K562 (cell line): Measurements from ENCODE around the gene PADI4. TPM values are rescaled to one million over a fixed set of nuclear protein-coding genes. Genes with fewer than 3 reads are reported as not detected.
A peak's percentile ranks its signal among the peaks of the same experiment; 100 is the strongest.

Experiments
- ATAC-seq: fragments of 200-7000 bp; cut with Tn5 transposase; 3 replicates; pipeline ENCODE4 v1.9.1; 2020; ENCODE audit warnings: moderate library complexity
- BruUV-seq: library from RNA; stranded (reverse); fragments of 400-500 nt; replicated peaks from 2 replicates; lab custom pipeline; 2021; lab: Mats Ljungman, UMichigan
- CTCF ChIA-PET: fragments of 300-600 bp; formaldehyde crosslinking; extraction: SDS; loops from one replicate; lab custom pipeline; 2021; ENCODE audit warnings: low intra/inter-chr PET ratio; lab: Yijun Ruan, JAX
- POLR2A ChIA-PET: fragments of 300-600, 350-650 bp; sonication (Branson Sonifier 250); formaldehyde crosslinking; extraction: SDS; loops from one replicate; lab custom pipeline; 2021; ENCODE audit warnings: antibody characterized with exemption, inconsistent platforms; lab: Yijun Ruan, JAX
- DNase-seq, 4 experiments: peaks; one replicate each; pipeline versions ENCODE4 v3.0.0 to v3.0.0-alpha.2; 2011 to 2018; ENCODE audit warnings: low spot score in 3 of 4, mixed read lengths in 3 of 4; ENCODE audit errors: extremely low read depth in 1 of 4
- FAIRE-seq: peaks from 2 replicates; lab custom pipeline; 2011; peaks lifted over from hg19 to GRCh38; lab: Jason Lieb, UNC
- H2AFZ ChIP-seq: 2 replicates; pipeline ENCODE4 v1.6.0; 2011; ENCODE audit warnings: low read depth, low read length, control low read depth, inconsistent platforms
- H3K27ac ChIP-seq: fragments of 200-600 bp; 3 replicates; pipeline ENCODE4 v1.8.0; 2011; ENCODE audit warnings: low read depth, mild to moderate bottlenecking, control low read depth, inconsistent platforms, low read length, moderate library complexity, mixed read lengths; ENCODE audit errors: extremely low read depth
- H3K27me3 ChIP-seq, 2 experiments: fragments of 300-600 bp in 1 of 2; 2 replicates in 1 of 2; 3 replicates in 1 of 2; pipeline versions ENCODE4 v1.6.0 to v1.8.0; 2011; ENCODE audit warnings: inconsistent platforms in 2 of 2, low read length in 2 of 2, mild to moderate bottlenecking in 1 of 2, mixed read lengths in 1 of 2, moderate library complexity in 1 of 2; ENCODE audit not compliant: control insufficient read depth in 2 of 2, insufficient read depth in 2 of 2
- H3K36me3 ChIP-seq: fragments of 300-600 bp; 3 replicates; pipeline ENCODE4 v1.8.0; 2011; ENCODE audit warnings: mild to moderate bottlenecking, low read length, inconsistent platforms; ENCODE audit not compliant: control insufficient read depth, insufficient read depth
- H3K4me1 ChIP-seq, 2 experiments: fragments of 200-600 bp in 1 of 2; replicated peaks in 1 of 2; 2 replicates in 1 of 2; 3 replicates in 1 of 2; pipeline versions ENCODE4 v1.5.1 to v1.8.0; 2011; ENCODE audit warnings: inconsistent platforms in 2 of 2, low read length in 2 of 2, mild to moderate bottlenecking in 1 of 2, mixed read lengths in 1 of 2, moderate library complexity in 1 of 2; ENCODE audit not compliant: control insufficient read depth in 2 of 2, insufficient read depth in 2 of 2
- H3K4me2 ChIP-seq: 2 replicates; pipeline ENCODE4 v1.6.1; 2011; ENCODE audit warnings: low read length, control low read depth, inconsistent platforms, mixed read lengths; ENCODE audit not compliant: insufficient read depth
- H3K4me3 ChIP-seq: fragments of 200-600 bp; sonication (generic), shearing (Covaris generic); 2 replicates; pipeline ENCODE4 v1.5.1; 2016; ENCODE audit warnings: control low read depth, inconsistent platforms
- H3K79me2 ChIP-seq: fragments of 200-600 bp; 3 replicates; pipeline ENCODE4 v1.8.0; 2011; ENCODE audit warnings: low read length, inconsistent platforms; ENCODE audit not compliant: control insufficient read depth, insufficient read depth
- H3K9ac ChIP-seq, 2 experiments: 2 replicates each; pipeline versions ENCODE4 v1.6.0 to v1.6.1; 2011; ENCODE audit warnings: low read depth in 2 of 2, low read length in 2 of 2, control low read depth in 1 of 2, inconsistent platforms in 1 of 2, mild to moderate bottlenecking in 1 of 2, mixed read lengths in 1 of 2; ENCODE audit not compliant: insufficient read depth in 1 of 2
- H3K9me1 ChIP-seq: one replicate; pipeline ENCODE4 v1.6.0; 2011; ENCODE audit warnings: inconsistent platforms, mild to moderate bottlenecking, low read length, moderate library complexity; ENCODE audit not compliant: control insufficient read depth, insufficient read depth
- H3K9me3 ChIP-seq: replicated peaks from 2 replicates; pipeline ENCODE4 v1.5.1; 2011; ENCODE audit warnings: low read depth, low read length, inconsistent platforms; ENCODE audit not compliant: control insufficient read depth, insufficient read depth
- H4K20me1 ChIP-seq: replicated peaks from 2 replicates; pipeline ENCODE4 v1.6.1; 2011; ENCODE audit warnings: low read length, inconsistent platforms, mixed read lengths; ENCODE audit not compliant: control insufficient read depth, insufficient read depth
- FOXK2 ChIP-seq, 2 experiments: fragments of 450-650 bp; IDR thresholded peaks in 1 of 2; conservative IDR thresholded peaks in 1 of 2; 2 replicates each; pipeline ENCODE4 v1.6.1; 2016; ENCODE audit warnings: low read depth in 2 of 2, mild to moderate bottlenecking in 1 of 2
- RAD21 ChIP-seq, 2 experiments: fragments of 250-450 bp in 1 of 2; fragments of 450-650 bp in 1 of 2; sonication (Bioruptor Pico) in 1 of 2; formaldehyde crosslinking in 1 of 2; IDR thresholded peaks in 1 of 2; conservative IDR thresholded peaks in 1 of 2; 2 replicates each; pipeline versions ENCODE4 v1.4.0 to v1.8.0; 2020 to 2022; ENCODE audit warnings: mild to moderate bottlenecking in 2 of 2, moderate library complexity in 1 of 2
- WGBS: fragments of 100-300 bp; shearing (Covaris generic); methylation state at CpG from one replicate; pipeline ENCODE4 v1.1.6; 2016; ENCODE audit warnings: low coverage, mixed read lengths; ENCODE audit not compliant: insufficient coverage; ENCODE audit errors: missing lambda C conversion rate; 5-methylcytosine and 5-hydroxymethylcytosine counted together
- in situ Hi-C: fragments of 300-500 bp; cut with MboI; formaldehyde crosslinking; loops from 4 replicates; pipeline ENCODE4 v1.15.0; 2018; ENCODE audit warnings: inconsistent platforms, mixed read lengths
- intact Hi-C: fragments of 100-400 bp; cut with micrococcal nuclease; formaldehyde crosslinking; loops from 2 replicates; pipeline ENCODE4 v1.14.2; 2022
- polyA plus RNA-seq, 8 experiments: library from polyadenylated mRNA; depleted of rRNA in 4 of 8; stranded (reverse) in 5 of 8; unstranded in 3 of 8; fragments of >200 nt; fragmentation: Nextera tagmentation in 2 of 8; fragmentation: Illumina TruSeq in 1 of 8; extraction: Ambion mirVana in 2 of 8; extraction: Trizol in 1 of 8; gene quantifications; 2 replicates each; pipeline versions ENCODE4 v1.2.1 to v1.2.3, GENCODE V29; 2011 to 2014; ENCODE audit warnings: inconsistent platforms in 1 of 8, missing spikeins in 1 of 8
- total RNA-seq, 7 experiments: library from RNA; depleted of rRNA in 6 of 7; stranded (reverse); fragments of >200 nt in 6 of 7; fragmentation: Illumina TruSeq in 2 of 7; extraction: Trizol in 2 of 7; gene quantifications; 2 replicates each; pipeline versions ENCODE4 v1.2.1 to v1.2.3, GENCODE V29; 2011 to 2021; ENCODE audit warnings: low replicate concordance in 1 of 7
- TF ChIP-seq, protein P1 (sequence below), 3 experiments: IDR thresholded peaks in 2 of 3; conservative IDR thresholded peaks in 1 of 3; 2 replicates each; pipeline ENCODE4 v1.5.1; 2011 to 2012; ENCODE audit warnings: low read length in 3 of 3, mild to moderate bottlenecking in 3 of 3, control low read depth in 2 of 3, improper control_type of control experiment in 1 of 3, inconsistent platforms in 1 of 3, low read depth in 1 of 3, mixed read lengths in 1 of 3, moderate library complexity in 1 of 3; ENCODE audit not compliant: insufficient read depth in 2 of 3

Gene PADI4
- total and polyA plus RNA-seq, 9 of the 15 experiments (the other 6 are each of a cell fraction or from before 2014, with no cell fraction given), result 0.22 to 0.33 TPM; not detected in 7

DNA sequence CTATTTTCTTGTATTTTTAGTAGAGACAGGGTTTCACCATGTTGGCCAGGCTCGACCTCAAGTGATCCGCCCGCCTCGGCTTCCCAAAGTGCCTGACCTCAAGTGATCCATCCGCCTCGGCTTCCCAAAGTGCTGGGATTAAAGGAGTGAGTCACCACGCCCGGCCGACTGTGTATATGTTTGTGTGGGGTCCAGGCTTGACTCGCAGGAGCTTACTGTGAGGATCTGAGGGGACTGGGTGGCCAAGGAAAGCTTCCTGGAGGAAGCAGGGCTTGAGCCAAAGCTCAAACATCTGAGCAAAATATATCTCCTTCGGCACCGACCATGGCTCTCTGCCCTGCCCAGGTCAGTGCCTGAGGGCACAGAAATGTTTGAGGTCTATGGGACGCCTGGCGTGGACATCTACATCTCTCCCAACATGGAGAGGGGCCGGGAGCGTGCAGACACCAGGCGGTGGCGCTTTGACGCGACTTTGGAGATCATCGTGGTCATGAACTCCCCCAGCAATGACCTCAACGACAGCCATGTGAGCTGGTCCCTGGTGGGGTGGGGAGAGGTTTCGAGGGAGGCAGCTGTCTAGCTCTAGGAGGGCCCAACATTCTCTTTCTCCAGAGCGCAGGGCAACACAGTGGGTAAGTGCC is 48.6 kb upstream of the PADI4 start:
- no peaks in the 10 kb centered on the region for H3K9me3 ChIP-seq
- TF ChIP-seq RAD21 (CRISPR knock-in tag; conservative IDR thresholded peaks at IDR 0.05 in 1 of 2, IDR thresholded peaks at IDR 0.05 in 1 of 2) (peak in 1 of 2 experiments; percentile 39; a peak in 2 of 4 replicates), FOXK2 (conservative IDR thresholded peaks at IDR 0.05 in 1 of 2, IDR thresholded peaks at IDR 0.05 in 1 of 2; ENCODE audit: low read depth in 2 of 2) (no peak)
- TF ChIP-seq, protein P1, sequence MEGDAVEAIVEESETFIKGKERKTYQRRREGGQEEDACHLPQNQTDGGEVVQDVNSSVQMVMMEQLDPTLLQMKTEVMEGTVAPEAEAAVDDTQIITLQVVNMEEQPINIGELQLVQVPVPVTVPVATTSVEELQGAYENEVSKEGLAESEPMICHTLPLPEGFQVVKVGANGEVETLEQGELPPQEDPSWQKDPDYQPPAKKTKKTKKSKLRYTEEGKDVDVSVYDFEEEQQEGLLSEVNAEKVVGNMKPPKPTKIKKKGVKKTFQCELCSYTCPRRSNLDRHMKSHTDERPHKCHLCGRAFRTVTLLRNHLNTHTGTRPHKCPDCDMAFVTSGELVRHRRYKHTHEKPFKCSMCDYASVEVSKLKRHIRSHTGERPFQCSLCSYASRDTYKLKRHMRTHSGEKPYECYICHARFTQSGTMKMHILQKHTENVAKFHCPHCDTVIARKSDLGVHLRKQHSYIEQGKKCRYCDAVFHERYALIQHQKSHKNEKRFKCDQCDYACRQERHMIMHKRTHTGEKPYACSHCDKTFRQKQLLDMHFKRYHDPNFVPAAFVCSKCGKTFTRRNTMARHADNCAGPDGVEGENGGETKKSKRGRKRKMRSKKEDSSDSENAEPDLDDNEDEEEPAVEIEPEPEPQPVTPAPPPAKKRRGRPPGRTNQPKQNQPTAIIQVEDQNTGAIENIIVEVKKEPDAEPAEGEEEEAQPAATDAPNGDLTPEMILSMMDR (IDR thresholded peaks at IDR 0.05 in 2 of 3, conservative IDR thresholded peaks at IDR 0.05 in 1 of 3; ENCODE audit: insufficient read depth in 2 of 3, low read depth in 1 of 3, low read length in 3 of 3), result peak; percentile 29 to 40 (median 34); a peak in 4 of 6 replicates
- TF ChIP-seq, all 486 proteins: peak for 2
- DNase-seq (peak; percentile 32 to 53 (median 42)), FAIRE-seq (no peak), ATAC-seq (peak; percentile 88)
- Histone ChIP-seq H3K4me1 (no peaks in the 10 kb centered on the region), H4K20me1 (peaks cover 9% of the 10 kb centered on the region), H3K9me1 (no peaks in the 10 kb centered on the region), H2AFZ (no peak overlapping the region), H3K27me3 (peaks cover 9 to 60% of the 10 kb centered on the region in 2 experiments; a peak in 4 of 5 replicates), H3K79me2 (no peaks in the 10 kb centered on the region), H3K9ac (no peak overlapping the region), H3K4me2 (no peak overlapping the region), H3K36me3 (no peaks in the 10 kb centered on the region), H3K4me3 (no peak overlapping the region), H3K27ac (no peak overlapping the region)
- WGBS, result 3% methylated on average over 24 of the region's 24 CpGs
- no TSS peak for BruUV-seq
- in situ Hi-C loops, result no loop called here
- ChIA-PET POLR2A (interaction anchor here (1.2 to 1.4 kb wide), 2 partner anchors 9 to 12 kb away, joined by 4 to 6 read pairs; no protein-coding TSS in a partner anchor), CTCF (no interaction called here)
- intact Hi-C loops, result no loop called here
